ENCODE data around the gene GAS6.

Gene GAS6

DNA sequence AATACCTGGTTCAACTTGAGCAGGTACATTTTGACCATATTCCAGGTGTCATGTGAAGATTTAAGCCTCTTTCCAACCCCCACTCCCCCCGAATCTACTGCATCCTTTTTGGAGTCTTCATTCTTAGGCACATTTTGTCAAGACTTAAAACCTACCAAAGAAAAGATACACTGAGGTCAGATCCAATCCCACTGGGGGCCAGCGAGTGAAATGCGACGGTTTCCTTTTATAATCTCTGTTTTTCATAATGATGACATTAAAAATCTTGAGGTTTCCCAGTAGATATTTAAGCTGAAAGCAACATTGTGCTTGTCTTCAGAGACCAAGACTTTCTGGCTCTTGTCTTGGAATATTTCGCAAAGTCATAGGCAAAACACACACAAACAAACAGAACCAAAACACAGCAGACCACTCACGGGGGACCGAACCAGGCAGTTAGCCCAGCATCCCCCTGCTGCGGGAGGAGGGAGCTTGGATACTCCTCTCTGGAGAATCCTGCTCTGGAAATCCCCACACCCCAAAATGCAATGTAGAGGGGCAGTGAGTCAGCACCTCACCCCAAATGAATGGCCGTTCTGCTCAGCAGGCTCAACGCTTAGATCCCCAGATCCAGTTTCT, 506 bp upstream of the GAS6 start:
- DNase-seq: no peak

DNA sequence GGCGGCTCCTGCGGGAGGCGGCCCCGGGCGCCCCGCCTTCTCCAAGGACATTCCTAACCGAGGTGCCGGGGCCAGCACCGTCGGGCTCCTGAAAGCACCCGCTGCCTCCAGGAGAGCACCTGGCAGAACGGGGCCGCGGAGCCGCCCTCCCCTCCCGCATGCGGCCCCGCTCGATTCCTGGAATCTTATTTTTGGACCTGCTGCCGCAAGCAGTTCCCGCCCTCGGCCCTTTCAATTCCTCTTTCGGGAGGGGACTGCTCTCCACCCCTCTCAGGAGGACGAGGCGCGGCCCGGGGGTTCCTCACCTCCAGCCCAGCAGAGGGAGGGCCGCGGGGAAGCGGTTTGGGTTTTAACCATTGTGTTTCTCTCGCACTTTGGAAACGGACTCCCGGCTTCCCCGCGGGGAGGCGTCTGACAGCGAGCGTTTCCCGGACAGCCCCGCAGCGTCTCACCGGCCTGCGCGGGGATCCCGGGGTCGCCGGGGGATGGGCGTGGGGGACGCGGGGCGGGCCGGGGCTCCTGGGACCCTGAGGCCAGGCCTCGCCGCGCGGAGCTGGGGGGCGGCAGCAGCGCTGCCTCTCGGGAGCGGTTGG, 849 bp downstream of the GAS6 start:
- peak in 1 of 2 experiments; percentile 10 for DNase-seq

DNA sequence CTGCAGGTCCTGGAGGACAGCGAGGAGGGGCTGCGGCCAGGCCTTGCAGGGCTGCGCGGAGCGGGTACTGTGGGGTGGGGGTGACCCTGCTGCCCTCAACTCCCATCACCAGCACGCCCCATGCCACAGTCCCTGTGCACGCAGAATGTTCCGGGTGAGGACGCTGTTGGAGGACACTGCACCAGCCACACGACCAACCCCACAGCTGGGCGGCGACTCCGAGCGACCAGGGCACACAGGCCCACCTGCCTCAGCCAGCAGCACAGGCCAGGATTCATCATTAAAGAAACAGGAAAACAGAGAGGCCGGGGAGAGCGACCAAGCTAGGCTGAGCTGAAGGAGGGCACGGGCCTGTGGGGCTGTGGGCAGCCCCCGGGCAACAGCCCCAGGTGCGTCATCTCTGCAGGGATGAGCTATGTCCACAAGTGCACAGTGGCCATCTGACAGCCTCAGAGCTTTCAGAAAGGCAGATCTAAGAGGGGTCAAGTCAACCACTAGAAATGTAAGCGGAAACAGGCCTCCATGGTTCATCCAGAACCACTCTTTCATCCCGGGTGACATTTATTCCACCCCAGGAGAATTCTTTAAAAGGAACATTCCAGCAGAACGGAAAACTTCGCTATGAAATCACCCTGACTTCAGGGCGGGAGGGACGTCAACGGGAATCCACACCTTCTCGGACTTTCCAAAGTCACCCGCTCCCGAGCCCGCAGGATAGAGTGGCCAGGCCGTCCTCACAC, 1.5 kb downstream of the GAS6 start:
- no peak for DNase-seq

DNA sequence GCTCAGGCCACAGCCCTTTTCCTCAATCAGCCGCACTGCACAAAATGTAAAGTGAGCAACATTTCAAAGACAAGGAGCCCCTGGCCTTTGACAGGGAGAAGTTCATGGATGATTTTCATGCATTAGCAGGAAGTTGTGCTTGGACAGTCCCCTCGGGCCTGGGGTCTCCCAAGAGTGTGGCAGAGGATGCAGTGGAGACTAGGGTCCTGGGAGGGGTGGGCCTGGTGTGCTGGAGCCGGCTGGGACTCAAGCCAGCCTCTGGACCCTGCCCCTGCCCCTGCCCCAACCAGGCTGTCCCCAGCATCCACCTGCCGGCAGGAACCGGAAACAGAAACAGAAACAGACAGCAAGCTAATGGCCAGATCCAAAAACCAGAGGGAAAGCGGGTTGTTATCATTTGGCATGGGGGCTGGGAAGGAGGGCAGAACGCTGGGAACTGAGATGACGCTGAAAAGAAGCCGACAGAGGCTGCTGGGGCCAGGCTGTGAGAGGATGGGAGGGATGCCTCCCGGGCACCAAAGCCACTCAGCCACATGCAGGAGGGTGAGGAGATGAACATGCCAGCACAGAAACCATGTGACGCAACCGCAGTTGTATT, 2.3 kb downstream of the GAS6 start:
- DNase-seq: no peak

DNA sequence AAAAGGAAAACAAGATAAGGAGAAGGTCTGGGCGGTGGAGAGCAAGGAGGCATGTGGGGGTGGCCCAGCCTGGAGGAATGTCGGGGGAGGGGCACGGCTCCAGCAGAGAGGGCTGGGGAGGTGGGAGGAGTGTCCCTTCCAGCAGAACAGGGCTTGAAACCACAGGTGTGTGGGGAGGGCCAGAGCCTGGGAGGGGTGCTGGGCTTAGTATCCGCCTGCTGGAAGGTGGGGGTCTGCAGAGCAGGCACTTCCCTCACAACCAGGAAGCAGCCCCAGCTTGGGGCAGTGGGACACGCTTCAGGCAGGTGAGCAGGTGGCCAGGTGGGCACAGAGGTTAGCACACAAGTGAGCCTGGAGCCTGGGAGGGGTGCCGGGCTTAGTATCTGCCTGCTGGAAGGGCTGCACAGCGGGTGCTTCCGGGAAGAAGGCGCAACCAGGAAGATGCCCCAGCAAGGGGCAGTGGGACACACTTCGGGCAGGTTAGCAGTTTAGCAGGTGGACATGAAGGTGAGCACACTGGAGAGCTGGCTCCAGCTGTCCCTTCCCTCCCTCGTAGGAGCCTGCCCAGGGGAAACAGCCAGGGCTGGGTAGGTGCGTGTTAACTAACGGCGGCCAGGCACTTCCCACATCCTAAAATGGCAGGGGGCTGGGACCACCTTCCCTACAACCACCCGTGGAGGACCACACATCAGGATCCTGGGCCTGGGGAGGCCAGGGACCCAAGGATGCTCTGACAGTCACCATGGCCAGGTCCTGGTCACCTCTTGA, 3.0 kb downstream of the GAS6 start:
- no peak for DNase-seq

DNA sequence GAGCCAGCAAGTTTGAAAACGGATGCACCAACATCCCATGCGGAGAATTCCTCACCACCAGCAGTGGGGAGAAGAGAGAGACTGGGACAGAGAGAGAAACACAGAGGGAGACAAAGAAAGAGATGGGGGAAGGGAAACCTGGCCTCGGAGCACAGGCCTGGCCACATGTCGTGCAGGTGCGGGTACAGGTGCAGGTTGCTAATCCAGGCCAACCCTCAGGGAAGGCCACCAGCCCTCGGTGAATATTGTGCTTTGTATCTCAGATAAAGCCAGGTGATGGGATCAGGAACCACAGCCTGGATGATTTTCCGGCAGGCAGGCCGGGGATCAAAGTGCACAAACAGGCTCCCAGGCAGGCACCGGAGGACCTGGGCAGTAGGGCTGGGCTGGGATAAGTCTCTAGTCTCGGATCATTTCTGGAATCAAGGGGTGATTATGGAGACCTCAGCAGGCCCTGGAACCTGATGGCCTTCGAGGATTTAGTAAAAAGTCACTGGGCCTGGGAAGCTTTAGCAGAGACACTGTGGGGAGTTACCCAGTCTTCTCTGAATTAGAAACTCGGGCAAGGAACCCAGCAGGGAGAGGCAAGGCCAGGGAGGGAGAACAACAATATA, 3.7 kb downstream of the GAS6 start:
- no peak for DNase-seq

DNA sequence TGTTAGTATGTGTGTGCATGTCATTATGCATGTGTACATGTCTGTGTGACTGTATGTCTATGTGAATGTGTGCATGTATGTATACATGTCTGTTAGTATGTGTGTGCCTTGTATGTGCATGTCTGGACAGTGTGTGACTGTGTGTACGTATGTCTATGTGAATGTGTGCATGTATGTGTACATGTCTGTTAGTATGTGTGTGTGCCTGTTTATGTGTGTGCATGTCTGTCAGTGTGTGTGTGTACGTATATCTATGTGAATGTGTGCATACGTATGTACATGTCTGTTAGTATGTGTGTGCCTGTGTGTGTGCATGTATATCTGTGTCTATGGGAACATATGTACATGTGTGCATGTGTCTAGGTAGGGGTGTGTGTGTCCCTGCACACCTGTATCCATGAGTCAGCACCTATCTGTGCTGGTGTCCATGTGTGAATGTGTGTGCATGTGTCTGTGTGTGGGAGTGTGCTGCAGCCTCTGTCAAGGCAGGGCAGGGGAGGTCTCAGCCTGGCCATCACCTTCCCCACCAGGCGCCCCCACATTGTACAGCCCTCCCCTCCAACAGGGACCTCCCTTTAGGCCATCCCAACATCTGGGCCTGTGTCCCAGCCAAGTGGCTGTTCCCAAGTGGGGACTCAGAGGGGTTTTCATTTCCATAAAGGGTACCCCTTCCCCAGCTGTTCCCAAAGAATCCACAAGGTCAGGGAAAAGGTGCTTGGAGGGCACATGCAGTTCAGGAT, 4.4 kb downstream of the GAS6 start:
- no peak for DNase-seq

DNA sequence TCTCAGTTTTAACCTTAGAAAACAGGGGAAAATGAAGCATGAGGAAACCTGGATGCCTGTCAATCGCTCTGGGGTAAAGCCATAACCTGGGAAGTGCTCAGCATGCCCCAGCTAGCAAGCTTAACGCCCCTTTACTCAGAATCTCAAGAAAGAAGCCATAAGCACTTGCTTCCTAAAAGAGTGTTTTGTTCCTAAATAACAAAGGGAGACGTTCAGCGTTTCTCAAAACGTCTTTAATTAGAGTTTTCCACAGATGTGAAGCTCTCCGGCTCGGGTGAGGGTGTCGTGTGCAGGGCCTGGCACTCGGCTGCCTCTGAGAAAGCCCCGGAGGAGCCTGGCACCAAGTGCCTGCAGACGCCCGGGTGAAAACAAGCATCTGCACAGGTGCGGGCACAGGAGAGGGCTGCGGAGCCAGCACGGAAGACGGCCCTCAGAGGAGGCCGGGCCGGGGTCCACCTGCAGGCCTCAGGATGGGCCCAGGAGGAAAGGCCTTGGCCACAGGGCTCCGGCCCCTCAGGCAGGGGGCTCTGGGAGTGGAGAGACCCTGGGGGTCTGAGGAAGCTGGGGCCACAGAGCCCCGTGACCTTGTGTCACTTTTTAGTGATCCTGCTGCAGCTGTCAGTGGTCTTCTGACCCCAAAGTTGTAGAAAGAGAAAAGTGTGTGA, 6.2 kb downstream of the GAS6 start:
- DNase-seq: no peak

DNA sequence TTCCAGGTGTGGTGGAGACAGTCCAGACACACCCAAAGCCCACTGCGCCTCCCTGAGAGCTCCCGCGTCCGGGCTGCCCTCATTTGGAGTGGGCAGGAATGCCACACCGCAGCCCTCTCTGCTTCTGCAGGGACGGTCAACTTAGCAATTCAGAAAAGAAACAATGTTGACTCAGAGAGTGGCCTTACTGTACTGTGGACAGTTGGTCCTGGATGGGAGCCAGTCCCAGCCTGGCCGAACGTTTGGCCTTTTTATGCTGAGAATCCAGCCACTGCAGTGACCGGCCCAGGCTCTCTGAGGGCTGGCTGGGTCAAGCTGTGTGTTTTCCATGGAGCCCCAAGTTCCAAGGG, 7.2 kb downstream of the GAS6 start:
- DNase-seq: no peak

DNA sequence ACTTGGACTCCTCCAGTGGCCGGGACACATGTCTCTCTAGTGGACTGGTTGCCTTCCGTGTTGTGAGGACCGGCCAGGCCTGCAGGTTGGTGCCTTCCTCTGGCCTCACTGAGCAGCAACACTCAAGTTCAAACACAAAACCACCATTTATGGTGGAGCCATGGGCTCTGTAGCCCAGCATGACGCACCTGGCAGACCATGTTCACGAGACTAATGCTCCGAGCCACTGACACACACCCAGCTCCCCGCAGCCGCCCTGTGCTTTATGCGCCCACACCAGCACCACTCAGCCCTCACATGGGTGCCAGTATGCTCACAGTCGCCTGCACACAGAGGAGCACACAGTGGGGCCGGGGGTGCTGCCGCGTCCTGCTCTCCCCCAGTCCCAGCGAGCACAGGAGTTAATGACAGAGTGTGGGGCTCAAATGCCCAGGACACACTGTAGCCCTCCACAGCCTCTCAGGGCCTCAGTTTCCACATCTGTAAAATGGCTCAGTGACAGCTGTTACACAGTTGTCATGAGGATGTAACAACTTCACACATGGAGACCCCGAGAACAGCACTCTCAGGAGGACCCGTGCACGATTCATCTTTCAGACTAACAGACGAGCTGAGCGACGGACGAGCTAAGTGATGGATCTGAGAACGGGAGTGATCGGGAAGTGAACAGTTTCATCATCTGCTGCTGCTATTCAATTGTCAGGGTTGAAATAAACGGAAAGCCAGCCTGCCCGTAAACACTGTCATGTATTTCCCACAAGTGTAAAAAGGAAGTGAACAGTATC, 7.8 kb downstream of the GAS6 start:
- DNase-seq: no peak

DNA sequence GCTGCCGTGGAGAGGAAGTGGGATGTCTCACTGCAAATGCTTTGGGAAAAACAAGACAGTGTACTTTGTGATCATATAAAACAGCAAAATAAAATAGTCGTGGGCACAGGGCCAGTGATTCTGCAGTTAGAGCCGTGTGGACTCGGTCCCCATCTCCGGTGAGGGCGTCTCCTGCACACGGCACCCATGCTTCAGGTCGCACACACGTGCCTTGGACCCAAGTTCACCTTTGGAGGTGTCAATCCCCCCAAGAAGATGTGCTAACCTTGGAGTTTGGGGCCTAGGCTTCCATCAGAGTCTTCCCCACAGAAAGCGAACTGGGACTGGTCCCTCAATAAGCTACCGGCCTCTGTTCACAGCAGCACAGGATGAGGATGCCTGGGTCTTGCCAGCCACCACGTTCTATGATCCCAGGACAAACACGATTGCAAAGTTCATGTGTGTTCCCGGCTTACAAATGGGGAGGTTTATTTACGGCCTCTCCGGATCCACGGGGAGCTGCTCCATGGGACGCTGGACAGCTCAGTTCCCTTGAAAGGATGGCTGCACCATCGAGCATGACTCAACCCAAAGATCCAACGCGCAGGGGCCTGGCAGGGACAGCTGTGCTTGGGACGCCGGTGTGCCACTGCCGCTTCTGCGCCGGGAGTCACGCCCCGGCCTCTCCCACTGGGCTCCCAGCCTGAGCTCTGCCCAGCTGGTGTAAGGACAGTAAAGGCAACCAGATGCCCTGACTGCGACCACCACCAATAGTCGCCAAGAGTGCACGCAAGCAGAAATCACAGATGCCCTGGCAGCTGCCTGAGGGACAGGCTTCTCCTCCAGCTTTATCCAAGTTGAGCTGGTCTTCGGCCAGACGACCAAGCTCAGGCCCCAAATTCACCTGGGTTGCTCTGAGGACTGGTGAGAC, 8.6 kb downstream of the GAS6 start:
- no peak for DNase-seq

DNA sequence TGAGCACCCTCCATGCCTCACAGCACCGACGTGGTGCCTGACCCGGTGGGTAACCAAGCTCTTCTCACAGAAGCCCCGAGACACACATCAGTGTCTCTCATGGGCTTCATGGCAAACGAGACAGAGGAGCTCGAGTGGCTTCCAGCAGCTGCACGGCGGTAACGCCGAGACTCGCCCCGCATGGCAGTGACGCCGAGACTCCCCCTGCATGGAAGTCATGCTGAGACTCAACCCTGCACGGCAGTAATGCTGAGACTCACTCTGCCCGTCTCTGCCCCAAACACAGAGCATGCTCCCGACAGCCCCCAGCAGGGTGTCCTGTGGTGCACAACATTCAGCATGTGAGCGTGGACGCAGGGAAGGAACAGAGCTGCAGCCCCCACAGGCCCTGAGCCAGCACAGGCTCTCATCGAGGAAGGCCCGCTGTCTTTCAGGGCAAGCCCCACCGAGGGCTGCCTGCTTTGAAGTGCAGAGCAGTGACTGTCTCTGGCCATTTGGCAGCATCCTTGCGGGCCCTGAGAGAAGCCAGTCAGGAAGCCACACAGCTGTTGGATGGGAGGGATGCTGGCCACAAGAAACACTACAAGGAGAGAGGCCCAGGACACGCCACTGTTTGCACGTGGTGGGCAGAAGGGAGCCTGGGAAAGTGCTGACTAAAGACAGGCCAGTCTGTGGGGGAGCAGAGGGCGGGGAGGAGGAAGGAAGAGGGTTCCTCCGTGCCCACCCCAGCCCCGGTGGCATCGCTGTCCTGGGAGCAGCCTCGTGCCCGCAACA, 9.5 kb downstream of the GAS6 start:
- no peak for DNase-seq

DNA sequence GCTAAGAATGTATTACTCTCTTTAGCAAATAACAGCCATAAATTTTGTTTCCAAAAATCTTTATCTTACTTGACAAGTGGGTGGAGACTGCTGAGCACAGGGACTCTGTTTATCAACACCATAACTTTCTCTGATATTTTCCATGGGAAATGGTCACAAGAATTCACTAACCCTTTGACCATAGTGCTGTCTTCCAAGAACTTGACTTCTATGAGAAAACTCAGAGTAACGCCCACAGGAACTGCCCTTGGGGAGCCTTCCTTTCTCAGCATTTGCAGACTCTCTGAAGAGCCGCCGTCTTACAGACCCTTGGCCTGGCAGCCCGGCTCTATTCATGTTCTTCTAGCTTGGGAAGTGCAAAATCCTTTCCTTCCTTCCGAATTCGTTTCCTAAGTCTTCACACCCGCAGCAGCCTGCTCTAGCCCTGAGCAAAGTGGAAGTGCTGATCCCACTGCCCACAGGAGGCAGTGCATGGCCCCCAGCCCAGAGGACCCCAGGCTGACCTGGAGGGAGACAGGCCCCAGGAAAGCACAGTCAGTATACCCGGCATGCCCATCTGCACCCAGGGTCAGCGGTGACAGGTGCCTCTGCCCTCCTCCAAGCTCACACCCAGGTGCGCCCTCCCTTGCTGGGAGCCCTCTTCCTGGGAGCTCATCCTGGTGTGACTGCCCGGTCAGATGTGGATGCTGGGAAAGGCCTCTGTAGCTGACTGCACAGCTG, 10.2 kb downstream of the GAS6 start:
- no peak for DNase-seq

DNA sequence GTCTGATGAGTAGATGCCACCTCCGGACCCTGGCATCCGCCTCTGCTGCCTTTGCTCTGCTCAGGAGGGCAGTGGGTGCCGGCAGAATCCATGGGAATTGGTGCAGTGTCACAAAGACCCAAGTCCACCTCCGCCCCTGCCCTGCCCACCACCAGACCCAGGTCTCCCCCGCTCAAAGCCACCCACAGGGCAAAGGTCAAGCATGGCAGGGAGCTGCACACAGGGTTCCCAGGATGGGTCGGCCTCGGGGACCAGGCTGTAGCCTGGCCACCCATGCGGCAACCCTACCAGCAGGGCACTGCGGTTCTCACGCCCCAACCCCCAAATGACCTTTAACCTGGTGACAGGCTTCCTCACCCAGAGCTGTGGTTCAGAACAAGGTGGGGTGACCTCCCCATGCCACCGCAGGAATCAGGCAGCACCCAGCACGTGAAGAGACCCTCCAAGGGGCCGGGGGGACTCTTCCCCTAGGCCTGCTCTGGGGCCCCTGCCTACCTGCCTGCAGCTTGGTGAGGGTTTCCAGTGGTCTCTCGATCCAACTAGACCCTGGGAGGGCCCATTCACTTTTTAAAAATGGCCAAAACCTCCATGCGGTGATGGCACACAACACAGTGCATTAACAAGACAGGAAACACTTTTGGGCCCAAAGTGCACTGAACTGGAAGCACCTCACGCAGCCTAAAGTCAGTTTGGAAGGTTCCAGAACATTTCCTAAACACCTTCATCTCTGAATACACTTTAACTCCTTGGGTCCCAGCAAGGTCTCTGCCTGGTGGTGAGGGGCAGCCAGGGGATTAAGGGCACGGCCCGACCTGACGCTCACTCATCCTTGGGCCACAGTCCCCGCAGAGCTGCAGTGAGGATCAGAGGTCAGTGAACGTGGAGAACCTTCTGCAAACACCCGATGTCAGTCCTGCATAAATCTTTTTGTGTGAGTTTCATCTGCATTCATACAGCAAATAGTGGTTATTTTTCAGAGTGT, 11.0 kb downstream of the GAS6 start:
- DNase-seq: no peak

DNA sequence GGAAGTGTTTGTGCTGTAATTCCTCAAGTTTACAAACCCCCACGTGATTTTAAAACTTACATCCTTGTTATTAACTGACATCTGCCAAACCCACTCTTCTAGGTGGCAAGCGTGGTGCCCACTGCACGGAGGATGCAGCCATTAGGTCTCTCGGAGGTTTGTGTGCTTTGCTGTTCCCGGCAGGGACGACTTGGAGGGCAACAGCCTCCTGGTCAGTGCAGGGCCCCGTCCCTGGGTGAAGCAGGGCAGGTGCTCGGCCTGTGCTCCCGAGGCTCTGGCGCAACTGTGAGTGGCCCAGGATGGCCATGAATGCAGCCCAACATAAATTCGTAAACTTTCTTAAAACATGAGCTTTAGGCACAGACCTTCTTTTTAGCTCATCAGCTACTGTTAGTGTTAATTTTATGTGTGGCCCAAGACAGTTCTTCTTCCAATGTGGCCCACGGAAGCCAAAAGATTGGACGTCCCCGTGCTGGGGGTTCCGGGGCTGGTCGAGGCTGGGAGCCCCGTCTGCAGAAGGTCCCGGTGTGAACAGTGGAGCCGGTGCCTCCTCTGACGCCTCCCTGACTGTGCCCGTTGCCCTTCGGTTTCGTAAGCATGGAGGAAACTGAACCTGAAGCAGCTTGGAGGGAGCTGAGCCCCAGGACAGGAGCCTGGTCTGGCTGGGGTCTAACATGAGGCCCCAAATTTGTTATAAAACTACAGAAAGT, 11.9 kb downstream of the GAS6 start:
- DNase-seq: no peak

DNA sequence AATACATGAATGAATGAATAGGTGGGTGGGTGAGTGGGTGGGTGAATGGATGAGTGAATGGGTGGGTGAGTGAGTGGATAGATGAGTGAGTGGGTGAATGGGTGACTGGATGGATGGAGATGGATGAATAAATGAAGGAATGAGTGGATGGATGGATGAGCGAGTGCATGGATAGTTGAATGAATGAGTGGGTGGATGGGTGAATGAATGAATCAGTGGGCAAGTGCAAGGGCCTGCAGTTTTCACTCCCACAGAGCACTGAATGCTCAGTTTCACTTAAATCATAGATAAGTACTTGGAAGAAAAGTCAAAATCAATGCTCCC, 12.4 kb downstream of the GAS6 start:
- no peak for DNase-seq

Data from NCI-H524 (cell line).